ENCODE results near the gene XRCC5.

- TF ChIP-seq CTCF (IDR thresholded peaks at IDR 0.05) (no peak), EP300 (IDR thresholded peaks at IDR 0.05) (no peak), POLR2A (IDR thresholded peaks at IDR 0.05; ENCODE audit: low read depth) (no peak), POLR2AphosphoS5 (IDR thresholded peaks at IDR 0.05) (no peak)
Measured at GRCh38 chr2:216104691-216105090, 4.5 kb upstream of the XRCC5 start.
